Osteocyte (in vitro differentiated cells): Measurements from ENCODE around the gene TBL1X. TPM values are rescaled to one million over a fixed set of nuclear protein-coding genes. Genes with fewer than 3 reads are reported as not detected.

Source experiments
- DNase-seq: peaks from one replicate; pipeline ENCODE4 v3.0.0; 2021; ENCODE audit warnings: mixed read lengths; ENCODE audit not compliant: unreplicated experiment; ENCODE audit errors: extremely low spot score
- H3K27ac Mint-ChIP-seq: one replicate; pipeline ENCODE4 v1.8.0; 2021; ENCODE audit warnings: mild to moderate bottlenecking, mixed read lengths; ENCODE audit not compliant: unreplicated experiment
- H3K27me3 Mint-ChIP-seq: one replicate; pipeline ENCODE4 v1.8.0; 2021; ENCODE audit warnings: mixed read lengths; ENCODE audit not compliant: unreplicated experiment
- H3K36me3 Mint-ChIP-seq: one replicate; pipeline ENCODE4 v1.8.0; 2021; ENCODE audit warnings: mixed read lengths; ENCODE audit not compliant: unreplicated experiment
- H3K4me1 Mint-ChIP-seq: one replicate; pipeline ENCODE4 v1.8.0; 2021; ENCODE audit warnings: mixed read lengths; ENCODE audit not compliant: unreplicated experiment
- H3K4me3 Mint-ChIP-seq: one replicate; pipeline ENCODE4 v1.8.0; 2021; ENCODE audit warnings: mild to moderate bottlenecking, moderate library complexity, mixed read lengths; ENCODE audit not compliant: unreplicated experiment
- H3K9me3 Mint-ChIP-seq: one replicate; pipeline ENCODE4 v1.8.0; 2021; ENCODE audit warnings: mixed read lengths; ENCODE audit not compliant: unreplicated experiment
- CTCF ChIP-seq: fragments of 200-600 bp; sonication (generic); IDR thresholded peaks from 2 replicates; pipeline ENCODE4 v1.5.0; 2021; ENCODE audit warnings: antibody characterized with exemption, mild to moderate bottlenecking, moderate library complexity
- total RNA-seq: library from RNA; stranded (reverse); gene quantifications from 2 replicates; pipeline ENCODE4 v1.2.1, GENCODE V29; 2021

The TBL1X gene
- total RNA-seq, 1 donor from 2014 or later, result 35.3 TPM

GRCh38 chrX:9518051-9518450 lies 53.2 kb downstream of the TBL1X start:
- Mint-ChIP-seq H3K27ac (no peak overlapping the region), H3K36me3 (peaks cover 3% of the 10 kb centered on the region), H3K9me3 (peaks cover 11% of the 10 kb centered on the region), H3K4me3 (no peak overlapping the region), H3K27me3 (no peaks in the 10 kb centered on the region), H3K4me1 (peaks cover 25% of the 10 kb centered on the region)
- no peak for DNase-seq
- TF ChIP-seq CTCF, result no peak

GRCh38 chrX:9518889-9519288 lies 54.0 kb downstream of the TBL1X start:
- Mint-ChIP-seq H3K4me3 (no peak overlapping the region), H3K36me3 (peaks cover 3% of the 10 kb centered on the region), H3K9me3 (peaks cover 5% of the 10 kb centered on the region), H3K27me3 (no peaks in the 10 kb centered on the region), H3K4me1 (peaks cover 26% of the 10 kb centered on the region), H3K27ac (no peak overlapping the region)
- TF ChIP-seq CTCF, result no peak
- DNase-seq, result no peak

- no peaks in the 10 kb centered on the region for H3K27me3 Mint-ChIP-seq
- DNase-seq, result no peak
- peaks cover under 1% of the 10 kb centered on the region for H3K9me3 Mint-ChIP-seq
- no peak overlapping the region for H3K4me3 Mint-ChIP-seq
- no peak for TF ChIP-seq CTCF
- peaks cover 3% of the 10 kb centered on the region for H3K36me3 Mint-ChIP-seq
- H3K4me1 Mint-ChIP-seq, result peaks cover 28% of the 10 kb centered on the region
- peak overlapping the region; percentile 18 for H3K27ac Mint-ChIP-seq
Observed at GRCh38 chrX:9519546-9520216, 54.8 kb downstream of the TBL1X start.

GRCh38 chrX:9520217-9520590 lies 55.3 kb downstream of the TBL1X start:
- Mint-ChIP-seq H3K27me3 (no peaks in the 10 kb centered on the region), H3K4me1 (peaks cover 33% of the 10 kb centered on the region), H3K9me3 (no peaks in the 10 kb centered on the region), H3K36me3 (peaks cover 2% of the 10 kb centered on the region), H3K4me3 (no peak overlapping the region), H3K27ac (no peak overlapping the region)
- no peak for DNase-seq
- TF ChIP-seq CTCF, result no peak

GRCh38 chrX:9522378-9523155 lies 57.7 kb downstream of the TBL1X start:
- TF ChIP-seq CTCF, result no peak
- Mint-ChIP-seq H3K9me3 (no peaks in the 10 kb centered on the region), H3K4me3 (no peak overlapping the region), H3K4me1 (peaks cover 43% of the 10 kb centered on the region), H3K27me3 (no peaks in the 10 kb centered on the region), H3K27ac (peak overlapping the region; percentile 58), H3K36me3 (no peaks in the 10 kb centered on the region)
- no peak for DNase-seq
